Activated CD8-positive, alpha-beta memory T cell treated with anti-CD3 and anti-CD28 coated beads for 4 hours (primary cell): Measurements from ENCODE around the gene WWTR1.

Experiments
- DNase-seq, 2 donors: peaks; one replicate each; pipeline ENCODE4 v3.0.0-alpha.2; 2020; ENCODE audit warnings: low read depth in 2 of 2

The WWTR1 gene

DNA sequence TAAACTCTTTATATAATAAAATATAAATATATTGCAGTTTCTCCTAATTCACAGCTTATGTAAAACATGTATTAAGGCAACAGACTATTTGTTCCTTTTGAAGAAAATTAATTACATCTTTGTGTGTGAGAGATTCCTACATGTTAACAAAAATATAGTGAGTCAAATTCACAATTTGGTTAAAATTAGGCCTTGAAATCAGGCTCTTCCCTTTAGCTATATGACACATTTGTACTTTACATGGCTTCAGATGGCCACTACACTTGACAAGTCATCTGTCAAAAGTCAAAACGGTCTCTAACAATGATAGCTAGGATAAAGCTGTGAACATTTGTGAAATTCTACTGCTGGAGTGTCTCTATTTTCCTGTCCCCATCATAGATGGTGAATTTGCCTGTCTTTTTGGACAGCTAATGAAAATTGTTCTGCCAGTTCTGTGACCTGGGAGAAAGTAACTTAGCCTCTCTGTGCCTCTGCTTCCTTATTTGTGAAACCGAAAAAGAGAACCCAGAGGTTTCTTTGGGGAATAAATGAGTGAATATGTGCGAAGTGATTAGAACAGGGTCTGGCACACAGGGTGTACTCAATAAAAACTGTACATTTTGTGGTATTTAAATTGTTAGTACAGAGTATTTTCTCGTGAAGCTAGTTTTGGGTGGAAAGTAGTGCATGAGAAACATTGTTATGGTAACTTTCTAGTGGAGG lies 159.7 kb downstream of the WWTR1 start:
- no peak for DNase-seq

DNA sequence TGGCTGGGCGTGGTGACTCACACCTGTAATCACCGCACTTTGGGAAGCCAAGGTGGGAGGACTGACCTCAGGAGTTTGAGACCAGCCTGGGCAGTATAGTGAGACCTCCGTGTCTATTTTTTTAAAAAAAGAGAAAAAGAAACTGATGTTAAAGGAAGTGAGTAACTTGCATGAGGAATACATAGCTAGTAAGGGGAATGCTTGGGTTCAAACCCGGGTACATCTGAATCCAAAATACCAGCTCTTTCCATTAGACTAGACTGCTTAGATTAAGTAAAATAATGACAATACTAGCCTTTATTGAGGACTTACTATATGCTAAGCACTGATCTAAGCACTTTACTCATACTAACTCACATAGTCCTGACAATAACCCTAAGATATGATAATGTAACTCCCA lies 160.9 kb downstream of the WWTR1 start:
- DNase-seq = no peak

DNA sequence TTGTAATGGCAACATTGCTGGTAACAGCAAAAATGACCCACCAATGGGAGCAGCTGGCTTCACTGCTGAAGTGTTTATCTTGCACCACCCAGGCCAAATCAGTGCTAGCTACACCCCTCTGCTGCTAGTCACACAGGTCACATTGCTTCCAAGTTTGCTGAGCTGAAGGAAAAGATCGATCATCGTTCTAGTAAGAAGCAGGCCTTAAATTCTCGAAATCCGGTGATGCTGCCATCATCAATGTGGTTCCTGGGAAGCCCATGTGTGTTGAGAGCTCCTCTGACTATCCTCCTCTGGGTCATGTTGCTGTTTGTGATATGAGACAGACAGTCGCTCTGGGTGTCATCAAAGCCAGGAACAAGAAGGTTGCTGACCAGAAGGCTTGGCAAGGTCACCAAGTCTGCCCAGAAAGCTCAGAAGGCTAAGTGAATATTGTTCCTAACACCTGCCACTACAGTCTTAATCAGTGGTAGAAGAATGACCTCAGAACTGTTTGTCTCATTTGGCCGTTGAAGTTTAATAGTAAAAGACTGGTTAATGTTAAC lies 162.2 kb downstream of the WWTR1 start:
- DNase-seq = no peak

DNA sequence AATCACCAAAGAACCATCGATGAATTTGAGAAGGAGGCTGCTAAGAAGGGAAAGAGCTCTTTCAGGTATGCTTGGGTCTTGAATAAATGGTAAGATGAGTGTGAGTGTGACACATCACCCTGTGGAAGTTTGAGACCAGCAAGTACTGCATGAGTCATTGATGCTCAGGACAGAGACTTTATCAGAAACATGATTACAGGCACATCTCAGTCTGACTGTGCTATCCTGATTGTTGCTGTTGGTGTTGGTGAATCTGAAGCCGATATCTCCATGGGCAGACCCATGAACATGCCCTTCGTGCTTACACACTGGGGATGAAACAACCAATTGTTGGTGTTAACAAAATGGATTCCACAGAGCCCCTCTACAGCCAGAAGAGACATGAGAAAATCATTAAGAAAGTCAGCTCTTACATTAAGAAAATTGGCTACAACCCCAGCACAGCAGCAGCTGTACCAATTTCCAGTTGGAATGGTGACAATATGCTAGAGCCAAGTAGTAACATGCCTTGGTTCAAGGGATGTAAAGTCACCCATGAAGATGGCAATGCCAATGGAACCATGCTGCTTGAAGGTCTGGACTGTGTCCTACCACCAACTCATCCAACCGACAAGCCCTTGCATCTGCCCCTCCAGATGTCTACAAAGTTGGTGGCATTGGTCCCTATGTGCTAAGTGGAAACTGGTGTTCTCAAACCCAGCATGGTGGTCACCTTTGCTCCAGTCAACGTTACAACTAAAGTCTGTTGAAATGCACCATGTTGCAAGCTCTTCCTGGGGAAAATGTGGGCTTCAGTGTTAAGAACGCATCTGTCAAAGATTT lies 162.9 kb downstream of the WWTR1 start:
- DNase-seq = no peak

DNA sequence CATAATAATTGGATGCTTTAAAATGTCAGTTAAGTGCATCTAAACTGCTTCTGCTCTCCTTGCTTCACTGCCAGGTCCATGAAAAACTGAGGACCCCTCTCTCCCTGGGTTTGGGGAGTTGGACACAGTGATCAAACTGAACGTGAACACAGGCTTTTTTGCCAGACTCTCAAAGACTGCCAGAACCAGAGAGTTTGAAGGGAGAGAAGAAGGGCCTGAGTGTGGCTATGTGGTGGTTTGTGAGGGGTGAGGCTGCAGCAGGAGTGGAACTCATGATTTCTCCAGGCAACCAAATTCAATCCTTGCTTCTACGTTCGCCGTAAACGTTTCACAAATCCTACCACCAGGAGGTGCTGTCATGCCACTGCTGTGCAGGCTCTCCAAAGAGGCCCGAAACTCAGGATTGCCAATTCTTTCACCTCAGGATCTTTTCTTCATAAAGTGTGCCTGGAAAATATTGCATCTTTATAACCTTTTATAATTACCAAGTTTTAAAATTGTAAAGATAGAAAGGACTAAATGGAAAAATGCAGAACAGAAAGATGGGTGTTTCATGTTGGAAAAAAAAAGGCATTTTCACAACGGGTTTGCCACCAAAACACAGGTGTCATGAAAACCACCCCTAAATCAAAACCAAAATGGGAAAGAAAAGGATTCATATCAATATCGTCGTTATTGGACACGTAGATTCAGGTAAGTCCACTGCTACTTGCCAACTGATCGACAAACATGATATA lies 163.6 kb downstream of the WWTR1 start:
- no peak for DNase-seq

DNA sequence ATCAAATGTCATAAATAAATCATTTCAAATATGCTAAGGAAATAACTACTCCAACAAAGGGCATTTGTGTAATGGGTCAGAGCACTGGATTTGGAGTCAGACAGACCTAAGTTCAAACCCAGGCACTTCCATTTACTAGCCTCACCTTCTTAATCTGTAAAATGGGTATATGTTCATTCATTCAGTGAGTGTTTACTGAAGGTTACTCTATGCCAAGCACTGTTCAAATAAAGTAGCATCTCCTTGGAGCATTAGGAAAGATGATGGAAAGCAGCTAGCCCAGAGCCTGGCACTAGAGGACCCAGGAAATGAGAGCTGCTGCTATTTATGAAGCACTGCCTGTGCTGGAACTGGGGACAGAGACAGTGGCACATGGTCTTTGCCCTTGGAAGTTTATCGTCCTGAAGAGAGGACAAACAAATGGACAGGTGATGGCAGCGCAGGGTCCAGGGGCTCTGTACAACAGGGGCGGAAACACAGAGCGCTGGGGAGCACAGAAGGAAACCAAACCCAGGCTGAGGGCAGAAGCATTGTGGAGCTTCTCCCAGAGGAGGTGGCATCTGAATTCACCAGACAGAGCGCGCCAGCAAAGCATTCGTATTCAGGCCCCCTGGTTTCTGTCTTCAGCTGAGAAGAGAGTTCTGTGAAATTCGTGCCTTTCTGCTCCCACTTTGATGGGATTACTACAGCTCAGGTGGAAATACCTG lies 164.4 kb downstream of the WWTR1 start:
- no peak for DNase-seq

DNA sequence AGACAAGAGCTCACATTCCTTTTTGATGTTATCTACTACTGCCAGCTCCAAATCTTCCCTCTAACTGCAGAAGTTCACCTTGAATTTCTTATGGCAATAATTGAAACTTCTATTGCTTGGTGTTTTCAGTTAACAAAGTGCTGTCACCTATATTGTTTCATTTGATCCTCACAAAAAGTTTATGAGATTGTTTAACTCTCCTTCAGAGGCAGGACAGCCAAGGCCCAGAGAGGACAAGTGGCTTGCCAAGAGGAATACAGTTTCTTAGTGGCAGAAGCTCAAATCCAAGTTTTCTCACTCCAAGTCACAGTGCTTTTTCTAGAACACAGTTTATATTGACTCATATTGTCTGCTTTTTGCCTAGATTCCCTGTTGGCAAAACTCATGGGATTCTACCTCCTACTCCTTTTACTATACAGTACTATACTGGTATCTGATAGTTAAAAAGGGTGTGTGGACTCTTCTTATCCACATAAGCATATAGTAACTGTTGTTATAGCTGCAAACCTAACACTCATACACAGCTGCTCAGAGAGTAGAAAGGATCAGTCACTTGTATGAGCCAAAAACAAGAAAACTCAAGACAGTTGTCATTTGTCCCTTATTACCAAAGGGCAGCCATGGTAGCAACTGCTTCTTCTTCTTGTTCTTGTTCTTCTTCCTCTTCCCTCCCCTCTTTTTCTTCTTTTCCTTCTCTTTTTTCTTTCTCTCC lies 167.4 kb downstream of the WWTR1 start:
- DNase-seq = no peak

DNA sequence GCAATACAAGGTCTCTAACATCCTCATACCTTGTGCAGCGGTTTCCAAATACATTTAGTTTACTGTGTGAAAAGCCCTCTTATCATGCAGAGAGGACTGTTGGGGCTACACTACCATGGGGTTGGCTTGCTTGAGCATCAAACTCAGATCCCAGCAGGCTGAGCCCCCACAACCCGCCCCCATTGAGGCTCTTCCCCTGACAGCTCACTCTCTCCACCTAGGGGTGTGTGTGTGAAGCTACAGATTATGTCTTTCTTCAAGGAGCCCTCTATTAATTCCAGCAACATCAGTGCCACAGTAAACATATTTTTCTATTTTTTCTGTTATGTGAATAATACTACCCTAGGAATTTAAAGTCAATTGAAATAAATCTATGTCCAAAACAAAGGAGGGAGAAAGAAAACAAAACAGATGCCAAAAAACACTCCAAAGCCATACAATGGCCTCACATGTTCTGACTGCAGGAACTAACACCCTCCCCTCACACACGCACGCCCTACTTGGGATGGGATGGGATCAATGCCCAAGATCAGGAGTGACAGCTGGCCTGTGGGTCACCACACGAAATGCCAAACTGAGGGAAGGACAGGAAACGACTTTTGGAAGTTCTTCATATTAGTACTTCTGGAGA lies 168.7 kb downstream of the WWTR1 start:
- DNase-seq = no peak

DNA sequence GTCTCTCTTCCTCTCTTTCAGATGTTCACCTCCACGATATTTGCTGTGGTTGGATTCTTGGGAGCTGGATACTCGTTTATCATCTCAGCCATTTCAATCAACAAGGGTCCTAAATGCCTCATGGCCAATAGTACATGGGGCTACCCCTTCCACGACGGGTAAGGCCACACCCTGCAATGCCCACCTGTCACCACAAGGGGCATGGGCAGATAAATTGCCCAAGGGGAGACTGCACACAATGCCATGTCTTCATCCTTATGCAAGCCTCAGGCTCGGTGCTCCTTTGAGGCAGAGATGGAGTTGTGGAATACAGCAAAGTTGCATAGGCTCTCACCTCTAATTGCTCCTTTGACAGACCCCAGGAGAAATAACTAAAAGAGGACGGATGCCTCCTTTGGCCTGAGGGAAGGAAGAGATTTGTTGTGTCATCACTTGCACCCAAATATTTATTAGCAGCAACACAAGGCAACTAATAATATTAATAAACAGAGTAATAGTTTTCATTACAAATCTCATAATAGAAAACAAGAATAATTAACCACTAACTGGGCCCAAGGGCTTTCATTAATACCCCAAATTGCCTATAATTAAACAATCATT lies 170.1 kb downstream of the WWTR1 start:
- DNase-seq = no peak

DNA sequence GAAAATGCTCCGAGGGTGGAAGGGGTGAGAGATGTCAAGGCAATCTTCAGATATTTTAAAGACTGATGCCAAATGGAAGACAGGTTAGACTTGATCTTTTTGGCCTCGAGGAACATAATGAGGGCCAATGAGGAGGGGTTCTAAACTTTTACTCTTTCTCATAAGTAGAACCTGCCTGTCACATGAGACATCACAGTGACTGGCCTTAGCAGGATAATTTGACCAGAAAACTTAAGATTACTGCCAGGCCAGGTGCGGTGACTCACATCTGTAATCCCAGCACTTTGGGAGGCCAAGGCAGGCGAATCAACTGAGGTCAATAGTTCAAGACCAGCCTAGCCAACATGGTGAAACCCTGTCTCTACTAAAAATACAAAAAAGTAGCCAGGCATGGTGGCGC lies 171.1 kb downstream of the WWTR1 start:
- no peak for DNase-seq

DNA sequence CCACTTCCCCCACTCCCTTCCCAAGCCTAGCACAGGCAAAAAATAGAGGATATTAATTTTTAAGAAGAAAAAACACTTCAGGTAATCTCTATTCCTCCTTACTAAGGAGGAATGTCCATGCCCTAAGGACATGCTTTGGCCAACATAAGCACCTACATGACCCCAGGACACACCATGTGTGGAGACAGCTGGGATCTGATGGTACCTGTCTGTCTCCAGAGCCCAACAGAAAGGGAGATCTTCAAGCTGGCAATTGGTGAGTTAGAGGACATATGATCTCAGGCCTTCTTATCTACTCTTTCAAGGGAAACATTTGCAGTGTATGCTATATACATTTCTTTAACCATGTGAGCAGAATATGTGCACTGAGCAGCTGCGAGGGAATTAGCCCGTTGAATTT lies 176.3 kb downstream of the WWTR1 start:
- DNase-seq = no peak

DNA sequence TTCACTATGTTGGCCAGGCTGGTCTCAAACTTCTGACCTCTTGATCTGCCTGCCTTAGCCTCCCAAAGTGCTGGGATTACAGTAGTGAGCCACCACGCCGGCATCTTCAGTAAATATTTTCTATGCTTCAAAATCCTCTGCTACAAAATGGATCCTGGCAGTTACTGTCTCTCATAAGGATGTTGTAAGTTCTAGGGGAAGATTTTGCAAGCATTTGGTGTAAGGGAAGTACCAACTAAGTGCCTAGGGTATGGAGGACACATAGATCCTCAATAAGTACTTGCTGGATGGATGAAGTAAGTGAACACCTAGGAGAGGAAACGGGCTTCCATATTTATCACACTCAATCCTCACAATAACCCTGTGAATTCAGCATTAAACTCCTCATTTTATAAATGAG lies 176.8 kb downstream of the WWTR1 start:
- no peak for DNase-seq

DNA sequence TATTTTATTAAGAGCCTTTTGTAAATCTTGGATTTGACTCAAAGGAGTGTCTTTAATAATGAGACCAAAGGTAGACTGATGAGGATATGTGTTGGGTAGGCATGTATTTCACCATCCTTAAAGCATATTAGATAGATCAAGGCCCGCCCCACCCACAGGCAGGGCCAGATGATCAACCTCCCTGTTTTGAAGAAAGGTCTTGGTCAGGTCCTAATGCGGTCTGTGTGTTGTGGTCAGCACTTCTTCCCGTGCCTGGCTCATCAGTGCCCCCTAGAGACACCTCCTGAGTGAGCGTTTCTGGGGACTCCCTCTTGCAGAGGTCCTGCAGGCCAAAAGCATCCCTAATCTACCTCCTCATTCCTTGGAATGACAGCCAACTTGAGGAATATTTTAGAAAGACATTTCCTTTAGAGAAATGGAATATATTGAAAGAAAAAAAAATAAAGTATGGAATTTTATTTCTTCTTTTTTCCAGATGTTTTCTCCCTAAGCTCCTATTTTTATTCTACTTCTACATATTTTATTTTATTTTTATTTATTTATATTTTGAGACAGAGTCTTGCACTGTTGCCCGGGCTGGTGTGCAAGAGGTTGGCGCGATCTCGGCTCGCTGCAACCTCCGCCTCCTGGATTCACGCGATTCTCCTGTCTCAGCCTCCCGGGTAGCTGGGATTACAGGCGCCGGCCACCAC lies 177.4 kb downstream of the WWTR1 start:
- peak in 1 of 2 donors; percentile 10 for DNase-seq

DNA sequence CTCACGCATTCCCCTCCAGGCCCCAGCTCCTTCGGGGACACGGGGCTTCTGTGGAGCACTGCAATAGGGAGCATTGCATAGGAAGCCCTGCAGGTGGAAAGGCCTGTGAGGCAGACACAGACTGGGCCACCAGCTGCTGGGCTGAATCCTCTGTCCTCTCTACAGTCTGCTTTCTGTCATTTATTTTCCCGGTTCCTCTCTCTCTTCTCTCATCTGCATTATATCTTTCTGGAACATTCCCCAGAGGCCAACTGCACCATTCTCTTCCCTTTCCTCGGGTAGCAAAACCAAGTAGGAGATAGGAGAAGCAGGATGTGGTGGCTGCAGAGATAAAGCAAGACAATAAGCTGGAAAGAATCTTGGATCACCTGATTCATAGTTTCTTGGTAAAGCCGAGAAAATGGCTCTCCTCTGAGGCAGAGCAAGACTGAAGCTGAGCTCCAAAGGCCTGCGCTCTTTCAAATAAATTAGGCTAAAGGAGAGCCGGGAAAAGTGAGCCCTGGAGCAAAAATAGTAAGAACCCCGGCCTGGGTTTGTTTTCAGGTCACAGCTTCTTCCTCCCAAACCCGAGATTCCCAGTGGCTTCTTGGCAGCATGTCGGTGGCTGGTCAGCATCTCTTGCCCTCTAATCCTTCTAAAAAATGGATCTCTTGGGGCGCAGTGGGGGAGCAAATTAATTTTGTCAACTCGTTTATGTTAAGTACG lies 178.1 kb downstream of the WWTR1 start:
- no peak for DNase-seq

DNA sequence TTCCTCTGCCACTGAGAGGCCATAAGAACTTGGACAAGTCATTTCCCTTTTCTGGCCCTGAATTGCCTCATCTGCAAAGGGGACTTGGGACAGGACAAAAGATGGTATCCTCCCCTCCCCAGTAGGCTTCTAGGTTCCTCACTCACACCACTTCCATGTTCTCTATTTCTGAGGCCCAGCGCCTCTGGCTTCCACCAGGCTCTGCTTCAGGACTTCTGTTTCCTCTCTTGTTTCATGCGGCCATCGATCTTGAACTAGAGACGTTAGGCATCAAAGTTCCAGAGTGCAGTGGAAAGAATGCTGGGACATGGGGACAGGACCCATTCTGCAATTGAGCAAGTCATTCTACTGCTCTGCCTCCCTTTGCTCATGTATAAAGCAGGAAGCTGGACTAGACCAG lies 181.6 kb downstream of the WWTR1 start:
- DNase-seq = no peak

DNA sequence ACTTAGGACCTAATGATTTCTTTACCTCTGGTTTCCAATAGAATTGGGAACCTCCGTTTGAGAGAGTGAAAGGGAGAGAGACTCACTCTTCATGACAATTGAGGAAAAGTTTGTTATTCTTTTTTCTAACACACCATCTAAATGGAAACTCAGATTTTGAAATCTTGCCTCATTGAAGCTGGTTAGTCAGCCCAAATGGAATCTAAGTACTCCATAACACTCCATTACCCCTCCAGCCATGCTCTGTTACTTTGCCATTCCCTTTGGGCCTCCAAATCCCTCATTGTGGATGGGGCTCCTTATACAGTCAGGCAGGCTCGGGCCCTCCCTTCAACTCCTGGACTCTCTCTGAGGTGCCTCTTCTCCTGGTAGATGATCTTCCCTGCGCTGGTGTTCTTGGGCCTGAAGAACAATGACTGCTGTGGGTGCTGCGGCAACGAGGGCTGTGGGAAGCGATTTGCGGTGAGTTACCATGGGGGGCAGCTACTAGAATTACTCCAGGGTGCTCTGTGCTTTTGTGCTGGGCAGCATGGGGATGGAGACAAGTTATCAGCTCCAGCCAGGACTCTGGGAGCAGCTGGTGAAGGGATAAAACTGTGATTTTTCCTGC lies 182.3 kb downstream of the WWTR1 start:
- DNase-seq = no peak

DNA sequence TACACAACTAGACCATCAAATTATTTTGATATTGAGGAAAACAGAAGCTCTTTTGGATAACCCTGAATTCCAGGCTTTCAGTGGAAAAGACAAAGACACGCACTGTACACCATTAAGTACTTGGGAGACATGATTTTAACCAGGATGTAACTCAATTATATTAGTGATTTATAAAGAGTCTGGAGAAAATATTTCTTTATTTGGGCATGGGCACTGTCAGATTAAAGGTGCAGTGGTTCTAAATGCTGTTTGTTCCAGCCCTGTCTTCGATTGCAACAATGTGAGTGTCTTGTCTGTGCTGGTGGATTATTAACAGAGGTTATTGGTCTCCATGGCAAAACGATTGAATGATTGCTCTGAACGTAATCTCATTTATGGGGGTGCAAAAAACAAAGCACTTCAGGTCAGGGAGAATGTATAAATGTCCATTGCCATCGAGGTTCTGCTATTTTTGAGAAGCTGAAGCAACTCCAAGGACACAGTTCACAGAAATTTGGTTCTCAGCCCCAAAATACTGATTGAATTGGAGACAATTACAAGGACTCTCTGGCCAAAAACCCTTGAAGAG lies 183.5 kb downstream of the WWTR1 start, which contains the start of gene TM4SF4:
TM4SF4 (plus strand) TSS at position 448 of the 568 bp plus-strand sequence. CDS start 181 bp downstream, outside the sequence.
- no peak for DNase-seq
